ENCODE results near the gene CIAO2A.
"Not testable (repeated sequence)": the region's sequence is repeated elsewhere in the genome, so short reads cannot be mapped to it uniquely, and the experiment has no call there.

The CIAO2A gene

GRCh38 chr15:64089543-64090280, 3.9 kb downstream of the CIAO2A start:
- in situ Hi-C loops (cut with MboI; ENCODE audit: low pct_unique_long_range_greater_than_20kb, low sequenced_read_pairs), result no loop called here

GRCh38 chr15:64082757-64083156, 10.9 kb downstream of the CIAO2A start:
- DNase-seq, result no peak
- in situ Hi-C loops (cut with MboI; ENCODE audit: low pct_unique_long_range_greater_than_20kb, low sequenced_read_pairs), result no loop called here

More at GRCh38 chr15:64089543-64090280, 3.9 kb downstream of the CIAO2A start:
- peak; percentile 80 for DNase-seq

- in situ Hi-C loops (cut with MboI; ENCODE audit: low pct_unique_long_range_greater_than_20kb, low sequenced_read_pairs), result loop anchor here (25.0 kb wide), 1 partner anchor 461 kb away; no protein-coding TSS in a partner anchor
- not testable (repeated sequence) for DNase-seq
Measured at GRCh38 chr15:64073496-64073895, 20.1 kb downstream of the CIAO2A start.

- in situ Hi-C loops (cut with MboI; ENCODE audit: low pct_unique_long_range_greater_than_20kb, low sequenced_read_pairs), result loop anchor here (25.0 kb wide), 1 partner anchor 461 kb away; no protein-coding TSS in a partner anchor
- DNase-seq, result no peak
Measured at GRCh38 chr15:64072812-64073211, 20.8 kb downstream of the CIAO2A start.

- no peak for DNase-seq
- in situ Hi-C loops (cut with MboI; ENCODE audit: low pct_unique_long_range_greater_than_20kb, low sequenced_read_pairs), result loop anchor here (25.0 kb wide), 1 partner anchor 460 kb away; no protein-coding TSS in a partner anchor
Measured at GRCh38 chr15:64071931-64072765, 21.5 kb downstream of the CIAO2A start.

- in situ Hi-C loops (cut with MboI; ENCODE audit: low pct_unique_long_range_greater_than_20kb, low sequenced_read_pairs), result loop anchor here (25.0 kb wide), 1 partner anchor 459 kb away; no protein-coding TSS in a partner anchor
- DNase-seq, result no peak
Measured at GRCh38 chr15:64070965-64071851, 22.4 kb downstream of the CIAO2A start.

- in situ Hi-C loops (cut with MboI; ENCODE audit: low pct_unique_long_range_greater_than_20kb, low sequenced_read_pairs), result loop anchor here (25.0 kb wide), 1 partner anchor 458 kb away; no protein-coding TSS in a partner anchor
Measured at GRCh38 chr15:64070106-64070505, 23.5 kb downstream of the CIAO2A start.

GRCh38 chr15:64068133-64068532, 25.5 kb downstream of the CIAO2A start:
- in situ Hi-C loops (cut with MboI; ENCODE audit: low pct_unique_long_range_greater_than_20kb, low sequenced_read_pairs), result loop anchor here (25.0 kb wide), 1 partner anchor 456 kb away; no protein-coding TSS in a partner anchor
- DNase-seq, result no peak

More at GRCh38 chr15:64070106-64070505, 23.5 kb downstream of the CIAO2A start:
- DNase-seq, result no peak

GRCh38 chr15:64067564-64068030, 26.0 kb downstream of the CIAO2A start:
- in situ Hi-C loops (cut with MboI; ENCODE audit: low pct_unique_long_range_greater_than_20kb, low sequenced_read_pairs), result loop anchor here (25.0 kb wide), 1 partner anchor 455 kb away; no protein-coding TSS in a partner anchor
- DNase-seq, result peak; percentile 93

- in situ Hi-C loops (cut with MboI; ENCODE audit: low pct_unique_long_range_greater_than_20kb, low sequenced_read_pairs), result loop anchor here (25.0 kb wide), 1 partner anchor 454 kb away; no protein-coding TSS in a partner anchor
- no peak for DNase-seq
Measured at GRCh38 chr15:64066451-64066850, 27.2 kb downstream of the CIAO2A start.

GRCh38 chr15:64060716-64061115, 32.9 kb downstream of the CIAO2A start:
- in situ Hi-C loops (cut with MboI; ENCODE audit: low pct_unique_long_range_greater_than_20kb, low sequenced_read_pairs), result loop anchor here (25.0 kb wide), 1 partner anchor 448 kb away; no protein-coding TSS in a partner anchor
- DNase-seq, result no peak

- in situ Hi-C loops (cut with MboI; ENCODE audit: low pct_unique_long_range_greater_than_20kb, low sequenced_read_pairs), result loop anchor here (25.0 kb wide), 1 partner anchor 447 kb away; no protein-coding TSS in a partner anchor
Measured at GRCh38 chr15:64059104-64059503, 34.5 kb downstream of the CIAO2A start.

GRCh38 chr15:64058279-64058678, 35.4 kb downstream of the CIAO2A start:
- no peak for DNase-seq
- in situ Hi-C loops (cut with MboI; ENCODE audit: low pct_unique_long_range_greater_than_20kb, low sequenced_read_pairs), result loop anchor here (25.0 kb wide), 1 partner anchor 446 kb away; no protein-coding TSS in a partner anchor

More at GRCh38 chr15:64059104-64059503, 34.5 kb downstream of the CIAO2A start:
- not testable (repeated sequence) for DNase-seq

GRCh38 chr15:64053674-64054073, 40.0 kb downstream of the CIAO2A start:
- not testable (repeated sequence) for DNase-seq
- in situ Hi-C loops (cut with MboI; ENCODE audit: low pct_unique_long_range_greater_than_20kb, low sequenced_read_pairs), result loop anchor here (25.0 kb wide), 1 partner anchor 441 kb away; no protein-coding TSS in a partner anchor

- DNase-seq, result no peak
- in situ Hi-C loops (cut with MboI; ENCODE audit: low pct_unique_long_range_greater_than_20kb, low sequenced_read_pairs), result loop anchor here (25.0 kb wide), 1 partner anchor 441 kb away; no protein-coding TSS in a partner anchor
Measured at GRCh38 chr15:64052925-64053491, 40.6 kb downstream of the CIAO2A start.

- in situ Hi-C loops (cut with MboI; ENCODE audit: low pct_unique_long_range_greater_than_20kb, low sequenced_read_pairs), result loop anchor here (25.0 kb wide), 1 partner anchor 439 kb away; no protein-coding TSS in a partner anchor
- no peak for DNase-seq
Measured at GRCh38 chr15:64051407-64052259, 42.0 kb downstream of the CIAO2A start.

- in situ Hi-C loops (cut with MboI; ENCODE audit: low pct_unique_long_range_greater_than_20kb, low sequenced_read_pairs), result loop anchor here (25.0 kb wide), 1 partner anchor 439 kb away; no protein-coding TSS in a partner anchor
- no peak for DNase-seq
Measured at GRCh38 chr15:64051093-64051402, 42.6 kb downstream of the CIAO2A start.

Data from KBM-7 (cell line).